GM13976 (cell line): Measurements from ENCODE around the gene ADAM21.
"Not testable (repeated sequence)": the region's sequence is repeated elsewhere in the genome, so short reads cannot be mapped to it uniquely, and the experiment has no call there.

Experiments used
- DNase-seq: peaks from one replicate; pipeline ENCODE4 v3.0.0; 2012; ENCODE audit warnings: low spot score
- CTCF ChIP-seq: IDR thresholded peaks from 2 replicates; pipeline ENCODE4 v1.5.1; 2012; ENCODE audit warnings: borderline replicate concordance, mild to moderate bottlenecking; ENCODE audit not compliant: insufficient read depth; ENCODE audit errors: extremely low read depth, missing control alignments, control extremely low read depth
- in situ Hi-C: fragments of 300-500 bp; cut with MboI; formaldehyde crosslinking; loops from one replicate; pipeline ENCODE4 v1.12.0; 2022; ENCODE audit warnings: low sequenced_read_pairs, mixed read lengths, inconsistent platforms; ENCODE audit not compliant: unreplicated experiment

Gene ADAM21

GRCh38 chr14:70451874-70452273 lies at the start of gene ADAM21:
ADAM21 (plus strand) TSS chr14:70452174; CDS start chr14:70457500, 5,326 bp downstream.
- TF ChIP-seq CTCF: no peak
- DNase-seq: no peak
- in situ Hi-C loops: no loop called here

GRCh38 chr14:70403335-70403734 lies 48.6 kb upstream of the ADAM21 start:
- in situ Hi-C loops, DNase-seq: not testable (repeated sequence)

- DNase-seq, in situ Hi-C loops: not testable (repeated sequence)
Observed at GRCh38 chr14:70406216-70406615, 45.8 kb upstream of the ADAM21 start.

GRCh38 chr14:70407621-70408020 lies 44.4 kb upstream of the ADAM21 start:
- DNase-seq: no peak
- TF ChIP-seq CTCF: no peak
- in situ Hi-C loops: no loop called here

- no peak for DNase-seq
- TF ChIP-seq CTCF: no peak
- in situ Hi-C loops: no loop called here
Observed at GRCh38 chr14:70415788-70416187, 36.2 kb upstream of the ADAM21 start.

- in situ Hi-C loops: no loop called here
- no peak for TF ChIP-seq CTCF
- DNase-seq: no peak
Observed at GRCh38 chr14:70416338-70416724, 35.6 kb upstream of the ADAM21 start.

- no peak for TF ChIP-seq CTCF
- in situ Hi-C loops: no loop called here
- DNase-seq: peak; percentile 64
Observed at GRCh38 chr14:70416725-70417349, 35.1 kb upstream of the ADAM21 start, which contains the start of gene SYNJ2BP. SYNJ2BP (minus strand) TSS chr14:70417090; CDS start chr14:70416963, 127 bp downstream.

- DNase-seq, in situ Hi-C loops: not testable (repeated sequence)
Observed at GRCh38 chr14:70419270-70419931, 32.6 kb upstream of the ADAM21 start.
